ENCODE data around the gene DCXR.
A peak's percentile ranks its signal among the peaks of the same experiment; 100 is the strongest.

The DCXR gene

DNA sequence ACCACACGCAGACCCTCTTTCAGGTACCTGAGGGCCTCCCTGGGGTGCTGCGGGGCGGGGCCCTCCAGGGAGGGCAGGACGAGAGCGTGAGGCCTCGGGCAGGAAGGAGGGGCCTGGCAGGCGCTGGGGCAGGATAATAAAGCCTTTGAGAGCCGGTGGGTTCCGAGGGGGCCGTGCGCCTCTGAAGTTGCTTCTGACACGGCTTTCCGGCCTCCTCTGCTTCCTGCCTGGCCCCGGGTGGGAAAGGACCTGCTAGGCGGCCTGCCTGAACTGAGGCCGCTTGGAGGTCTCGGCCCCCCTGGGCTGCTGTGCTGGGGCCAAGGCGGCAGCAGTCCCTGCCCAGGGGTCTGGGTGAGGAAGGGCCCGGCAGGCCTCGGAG, 25.2 kb downstream of the DCXR start:
- DNase-seq (ENCODE audit: low spot score), result no peak

DNA sequence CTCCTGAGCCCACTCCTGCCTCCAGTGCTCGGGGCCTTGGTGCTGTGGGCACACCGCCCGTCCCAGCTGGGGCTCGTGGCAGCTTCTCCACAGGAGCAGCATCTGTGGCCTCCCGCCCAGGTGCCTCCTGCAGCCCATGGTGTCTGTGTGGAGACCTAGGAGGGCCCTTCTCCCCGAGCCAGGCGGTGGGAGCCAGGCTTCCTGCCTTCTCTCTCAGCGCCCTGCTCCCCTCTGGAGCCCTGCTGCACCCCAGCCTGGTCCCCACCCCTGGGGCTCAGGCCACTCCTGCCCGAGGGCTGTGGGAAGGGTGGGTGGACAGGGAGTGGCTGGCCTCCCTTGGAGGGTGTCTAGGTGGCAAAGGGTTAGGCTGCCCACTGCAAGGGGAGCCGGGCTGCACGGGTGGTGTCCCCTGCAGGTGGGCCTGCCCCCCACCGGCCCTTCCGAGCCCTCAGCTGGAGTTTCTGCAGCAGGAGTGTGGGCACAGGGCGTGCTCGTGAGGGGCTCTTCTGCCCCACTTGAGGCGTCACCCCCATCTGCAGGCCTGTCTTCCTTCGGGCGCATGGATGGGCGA, 25.8 kb downstream of the DCXR start:
- no peak for DNase-seq (ENCODE audit: low spot score)

DNA sequence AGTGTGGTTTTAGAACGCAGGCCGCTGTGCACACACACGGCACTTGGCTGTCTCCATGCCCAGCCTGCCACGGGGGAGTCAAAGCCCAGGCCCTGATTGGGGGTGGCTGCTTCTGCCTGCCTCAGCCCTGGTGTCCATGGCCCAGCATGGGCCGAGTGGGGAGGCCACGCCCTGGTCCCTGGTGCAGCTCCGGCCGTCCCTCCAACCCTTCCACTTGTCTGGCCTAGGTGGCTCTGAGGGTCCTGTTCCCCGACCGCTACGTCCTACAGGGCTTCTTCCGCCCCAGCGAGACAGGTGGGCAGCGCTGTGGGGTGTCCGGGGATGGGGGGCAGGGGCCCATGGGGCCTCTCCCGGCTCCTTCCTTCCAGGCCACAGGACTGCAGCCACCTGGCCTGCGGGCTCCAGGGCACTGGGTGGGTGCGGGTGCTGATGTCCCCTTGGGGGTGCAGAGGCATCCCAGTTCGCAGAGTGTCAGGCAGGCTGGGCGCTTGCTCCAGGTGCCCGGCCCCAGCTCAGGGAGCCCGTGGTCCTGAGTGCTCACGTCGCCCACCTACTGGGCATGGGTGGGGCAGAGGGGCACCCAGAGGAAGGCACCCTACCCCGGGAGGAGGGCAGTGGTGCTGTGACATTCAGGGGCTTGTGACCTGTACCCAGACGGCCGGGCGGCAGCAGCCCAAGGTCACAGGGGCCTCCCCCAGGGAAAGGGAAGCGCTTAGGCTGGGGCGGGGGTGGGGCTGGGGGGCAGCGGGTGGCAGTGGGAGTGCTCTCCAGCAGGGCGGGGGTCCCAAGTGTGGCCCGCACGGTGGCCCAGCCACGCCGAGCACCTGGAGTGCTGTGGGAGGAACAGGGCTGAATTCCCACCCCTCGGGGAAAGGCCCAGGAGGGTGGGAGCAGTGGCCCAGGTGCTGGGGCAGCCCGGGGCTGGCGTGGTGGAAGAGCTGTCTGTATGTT, 26.6 kb downstream of the DCXR start:
- DNase-seq (ENCODE audit: low spot score), result no peak

DNA sequence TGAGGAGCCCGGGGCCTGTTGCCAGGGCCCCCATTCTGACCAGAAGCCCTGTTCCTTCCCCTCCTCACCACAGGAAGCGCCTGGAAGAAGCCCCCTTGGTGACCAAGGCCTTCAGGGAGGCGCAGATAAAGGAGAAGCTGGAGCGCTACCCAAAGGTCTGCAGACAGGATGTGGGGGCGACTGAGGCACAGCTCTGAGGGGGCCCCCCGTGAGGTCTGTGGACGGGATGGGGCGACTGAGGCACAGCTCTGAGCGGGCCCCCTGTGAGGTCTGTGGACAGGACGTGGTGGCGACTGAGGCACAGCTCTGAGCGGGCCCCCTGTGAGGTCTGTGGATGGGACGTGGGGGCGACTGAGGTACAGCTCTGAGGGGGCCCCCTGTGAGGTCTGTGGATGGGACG, 28.1 kb downstream of the DCXR start:
- no peak for DNase-seq (ENCODE audit: low spot score)

DNA sequence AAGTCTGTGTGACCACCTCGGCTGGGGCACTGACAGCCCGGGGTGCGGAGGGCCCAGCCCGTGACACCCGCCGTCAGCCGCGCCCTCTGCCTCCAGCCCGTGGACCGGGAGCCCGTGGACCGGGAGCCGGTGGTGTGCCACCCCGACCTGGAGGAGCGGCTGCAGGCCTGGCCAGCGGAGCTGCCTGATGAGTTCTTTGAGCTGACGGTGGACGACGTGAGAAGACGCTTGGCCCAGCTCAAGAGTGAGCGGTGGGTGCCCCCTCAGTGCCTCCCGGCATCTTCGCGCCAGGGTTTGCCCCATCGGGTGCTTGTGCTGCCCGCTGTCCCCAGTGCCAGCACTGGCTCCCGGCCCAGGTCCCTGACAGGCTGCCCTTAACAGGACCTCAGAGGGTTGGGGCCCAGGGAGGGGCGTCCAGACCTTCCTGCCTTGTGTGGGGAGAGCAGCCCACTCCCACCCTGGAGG, 28.5 kb downstream of the DCXR start:
- no peak for DNase-seq (ENCODE audit: low spot score)

DNA sequence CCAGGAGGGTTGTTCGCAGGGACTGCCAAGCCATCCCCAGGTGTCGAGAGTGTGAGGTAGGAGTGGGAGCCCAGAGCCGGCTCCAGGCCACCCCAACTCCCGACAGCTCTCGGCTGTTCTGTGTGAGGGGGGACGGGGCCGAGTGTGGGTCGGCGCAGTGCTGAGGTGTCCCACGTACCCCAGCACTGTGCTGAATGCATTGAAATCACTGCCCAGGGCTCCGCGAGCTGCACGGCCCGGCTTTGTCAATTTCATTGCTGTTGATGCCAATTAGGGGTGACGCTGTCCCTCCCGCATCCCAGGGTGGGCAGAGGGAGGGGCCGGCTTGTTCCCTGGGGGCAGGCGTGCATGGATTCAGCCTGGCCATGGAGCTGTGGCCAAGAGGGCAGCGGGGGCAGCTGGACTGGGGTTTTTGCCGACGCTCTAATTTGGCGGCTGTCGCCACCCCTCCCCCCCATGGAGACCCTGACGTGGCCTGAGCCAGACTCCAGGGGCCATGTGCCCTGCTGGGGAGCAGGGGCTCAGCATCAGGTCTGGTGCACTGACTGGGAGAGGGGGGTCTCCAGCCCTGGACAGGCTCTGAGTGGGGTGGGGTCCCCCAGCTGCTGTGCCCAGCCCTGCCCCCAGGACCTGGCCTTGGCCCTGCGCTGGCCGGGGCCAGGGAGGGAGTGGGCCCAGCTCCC, 29.1 kb downstream of the DCXR start:
- DNase-seq (ENCODE audit: low spot score), result no peak

DNA sequence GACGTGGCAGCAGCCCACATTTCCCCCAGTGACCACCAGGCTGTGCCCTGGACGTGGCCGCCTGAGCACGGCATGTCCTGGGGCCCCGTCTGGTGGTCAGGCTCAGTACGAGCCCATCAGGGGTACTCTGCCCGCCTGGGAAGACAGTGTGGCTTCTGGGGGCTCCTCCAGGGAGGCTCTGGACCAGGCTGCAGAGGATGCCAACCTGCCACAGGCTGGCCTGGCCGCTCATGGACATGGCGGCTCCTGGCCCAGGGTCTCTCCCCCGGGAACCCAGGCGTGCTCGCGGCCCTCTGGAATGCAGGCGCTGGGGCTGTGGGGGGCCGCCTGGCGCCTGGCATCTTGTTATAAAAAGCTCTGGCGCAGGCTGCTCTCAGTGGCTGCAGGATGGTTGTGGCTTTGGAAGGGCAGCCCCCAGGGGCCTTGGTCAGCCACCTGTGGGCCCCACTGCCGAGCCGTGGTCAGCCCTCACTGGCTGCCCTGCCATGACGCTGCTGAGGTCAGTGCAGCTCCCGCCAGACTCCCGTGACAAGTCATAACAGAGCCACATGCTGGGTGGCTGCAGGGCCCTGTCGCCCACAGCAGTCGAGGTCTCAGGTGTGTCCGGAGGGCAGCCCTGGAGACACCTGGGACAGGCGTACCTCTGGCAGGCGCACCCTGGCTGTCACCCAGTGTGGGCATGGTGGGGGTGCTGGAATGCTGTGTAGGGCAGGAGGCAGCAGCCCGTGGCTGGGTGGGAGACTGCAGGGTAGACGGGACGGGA, 29.8 kb downstream of the DCXR start:
- DNase-seq (ENCODE audit: low spot score), result no peak

DNA sequence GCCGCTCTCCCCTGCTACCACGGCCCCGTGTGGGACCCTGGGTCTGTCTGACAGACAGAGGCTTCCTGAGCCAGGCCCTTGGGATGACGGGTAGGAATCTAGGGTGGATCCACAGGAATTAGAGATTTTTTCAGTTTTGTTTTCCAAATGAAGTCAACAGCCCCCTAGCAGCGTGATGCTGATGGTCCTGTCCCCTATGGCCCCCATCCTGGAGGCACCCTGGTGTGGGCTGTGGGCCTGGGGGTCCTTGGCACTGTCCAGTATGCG, 30.3 kb downstream of the DCXR start:
- DNase-seq (ENCODE audit: low spot score), result no peak

DNA sequence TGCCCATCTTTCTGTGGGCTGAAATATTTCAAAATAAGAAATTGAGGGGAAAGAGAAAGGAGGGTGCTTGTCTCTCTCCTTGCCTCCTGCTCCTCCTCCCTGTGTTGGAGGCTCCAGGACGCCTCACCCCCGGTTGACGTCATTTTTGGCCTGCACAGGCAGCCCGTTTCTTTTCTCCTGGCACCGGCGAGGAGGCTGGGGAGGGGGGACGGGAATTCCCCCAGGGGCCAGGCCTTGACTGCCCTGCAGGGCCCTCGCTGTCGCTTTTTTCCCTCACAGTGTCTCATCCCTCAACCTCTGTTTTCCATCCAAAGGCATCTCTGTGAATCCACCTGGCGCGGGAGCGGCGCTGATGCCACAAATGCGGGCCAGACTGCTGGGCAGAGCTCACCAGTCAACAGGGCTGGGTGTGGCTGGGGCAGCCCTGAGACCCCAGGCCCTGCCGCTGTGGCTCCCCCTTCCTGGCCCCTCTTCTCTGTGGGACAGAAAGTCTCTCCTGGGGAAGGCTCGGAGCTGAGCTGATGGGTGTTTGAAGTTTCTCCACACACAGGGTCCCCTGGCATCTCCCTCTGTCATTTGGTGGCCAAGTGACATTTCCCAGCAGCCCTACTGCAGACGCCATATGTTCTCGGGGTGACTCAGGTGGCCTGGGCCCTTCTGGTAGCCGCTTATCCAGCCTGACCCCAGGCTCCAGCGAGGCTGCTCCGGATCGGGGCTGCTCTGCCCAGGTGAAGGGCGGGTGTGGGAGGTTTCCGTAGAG, 30.8 kb downstream of the DCXR start:
- DNase-seq (ENCODE audit: low spot score), result no peak

DNA sequence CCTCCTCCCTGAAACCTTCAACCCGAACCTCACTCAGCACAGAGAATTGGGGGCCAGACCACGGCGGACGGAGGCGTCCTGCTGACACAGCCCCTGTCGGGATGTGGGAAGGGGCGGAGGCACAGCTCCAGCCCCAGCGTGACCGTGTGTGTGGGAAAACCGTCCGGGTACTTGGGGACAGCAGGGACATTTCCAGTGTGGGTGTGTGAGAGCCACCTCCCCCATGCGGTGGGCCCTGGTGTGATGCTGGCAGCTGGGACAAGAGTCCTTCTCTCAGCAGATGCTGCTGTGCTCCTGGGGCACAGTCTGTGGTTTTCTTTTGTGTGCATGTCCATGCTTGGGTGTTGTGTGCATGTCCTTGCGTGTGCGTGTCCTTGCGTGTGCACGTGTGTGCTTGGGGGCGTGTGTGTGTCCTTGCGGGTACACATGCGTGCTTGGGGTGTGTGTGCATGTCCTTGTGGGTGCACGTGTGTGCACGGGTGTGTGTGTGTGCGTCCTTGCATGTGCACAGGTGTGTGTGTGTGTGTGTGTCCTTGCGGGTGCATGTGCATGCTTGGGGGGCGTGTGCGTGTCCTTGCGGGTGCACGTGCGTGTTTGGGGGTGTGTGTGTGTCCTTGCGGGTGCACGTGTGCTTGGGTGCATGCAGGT, 31.7 kb downstream of the DCXR start:
- no peak for DNase-seq (ENCODE audit: low spot score)

DNA sequence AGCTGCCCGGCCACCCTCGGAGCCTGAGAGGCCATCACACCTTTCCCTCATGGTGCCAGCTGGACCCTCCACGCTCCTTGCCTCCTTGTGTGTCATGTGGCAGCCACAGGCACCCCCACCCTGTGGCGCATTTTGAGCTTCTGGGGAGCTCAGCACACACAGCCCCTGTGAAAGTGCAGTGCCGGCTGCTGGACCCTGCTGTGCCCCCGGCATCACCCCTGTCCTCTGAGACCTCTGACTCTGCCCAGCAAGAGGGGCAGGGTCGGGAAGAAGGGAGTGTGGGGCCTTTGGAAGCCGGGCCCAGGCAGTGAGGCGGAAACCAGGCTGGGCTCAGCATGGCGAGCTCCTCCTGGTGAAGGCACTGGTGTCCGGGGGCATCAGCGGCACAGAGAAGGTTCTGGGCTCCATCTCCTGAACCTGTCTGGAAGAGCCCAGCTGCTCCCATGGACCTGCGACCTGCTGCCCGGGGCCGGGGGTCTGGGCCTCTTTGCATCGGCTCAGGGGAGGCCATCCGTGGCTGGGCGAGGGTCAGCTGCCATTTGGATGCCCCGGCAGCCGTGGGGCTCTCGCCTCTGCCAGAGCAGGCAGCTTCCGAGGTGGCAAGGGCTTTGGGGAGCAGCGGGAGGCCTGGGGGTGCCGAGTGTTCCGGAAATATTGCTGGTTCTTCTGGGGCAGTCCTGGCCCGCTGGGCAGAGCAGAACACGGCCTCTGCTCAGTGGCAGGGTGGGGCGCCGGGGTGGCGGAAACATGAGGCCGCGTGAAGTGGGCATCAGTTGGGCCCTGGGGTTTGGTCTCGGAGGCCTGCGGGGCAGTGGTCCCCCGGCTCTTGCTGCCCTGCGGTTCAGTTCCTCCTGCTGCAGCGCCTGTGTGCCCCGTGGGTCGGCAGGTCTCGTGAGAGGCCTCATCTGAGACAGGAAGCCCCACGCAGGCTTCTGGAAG, 32.7 kb downstream of the DCXR start:
- no peak for DNase-seq (ENCODE audit: low spot score)

DNA sequence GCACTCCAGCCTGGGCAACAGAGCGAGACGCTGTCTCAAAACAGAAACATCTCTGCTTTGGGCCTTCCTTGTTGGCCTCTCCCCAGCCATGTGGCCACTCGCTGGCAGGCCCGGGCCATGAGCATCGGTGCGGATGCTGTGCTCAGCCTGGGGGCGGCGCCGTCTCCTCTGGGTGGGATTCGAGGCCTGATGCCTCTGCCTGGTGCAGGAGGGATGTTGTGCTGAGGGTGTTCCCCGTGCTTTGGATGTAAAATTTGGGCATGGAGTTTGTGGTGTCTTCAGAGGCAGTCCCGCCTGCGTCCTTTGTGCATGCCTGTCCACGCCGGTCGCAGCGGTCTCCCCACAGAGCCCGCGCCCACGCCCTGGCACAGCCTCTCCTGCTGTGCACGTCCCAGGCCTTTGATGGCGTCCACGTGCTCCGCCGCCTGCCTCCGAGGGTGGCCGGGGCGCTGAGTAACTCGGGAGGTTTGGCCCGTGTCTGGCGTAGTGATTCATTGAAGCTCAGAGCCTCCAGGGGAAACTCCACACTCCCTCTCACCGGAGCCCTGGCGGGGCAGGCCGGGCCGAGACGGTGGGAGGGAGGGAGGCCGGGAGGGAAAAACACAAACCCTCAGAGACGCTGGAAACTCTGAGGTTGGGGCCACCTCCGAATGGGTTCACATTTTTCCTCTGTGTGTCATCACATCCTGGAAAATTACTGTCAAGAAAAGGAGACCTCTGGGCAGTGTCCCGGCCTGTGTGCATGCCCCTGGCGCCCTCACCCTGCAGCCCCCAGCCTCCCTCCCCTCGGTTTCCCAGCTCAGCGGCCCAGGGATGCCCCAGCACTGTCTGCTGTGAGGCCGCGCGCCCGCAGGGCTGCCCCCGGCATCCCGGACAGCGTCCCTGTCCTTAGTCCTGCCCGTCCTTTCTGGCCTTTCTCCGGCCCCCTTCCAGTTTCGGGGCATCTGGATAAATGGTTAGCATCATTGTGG, 33.8 kb downstream of the DCXR start:
- DNase-seq (ENCODE audit: low spot score), result no peak

DNA sequence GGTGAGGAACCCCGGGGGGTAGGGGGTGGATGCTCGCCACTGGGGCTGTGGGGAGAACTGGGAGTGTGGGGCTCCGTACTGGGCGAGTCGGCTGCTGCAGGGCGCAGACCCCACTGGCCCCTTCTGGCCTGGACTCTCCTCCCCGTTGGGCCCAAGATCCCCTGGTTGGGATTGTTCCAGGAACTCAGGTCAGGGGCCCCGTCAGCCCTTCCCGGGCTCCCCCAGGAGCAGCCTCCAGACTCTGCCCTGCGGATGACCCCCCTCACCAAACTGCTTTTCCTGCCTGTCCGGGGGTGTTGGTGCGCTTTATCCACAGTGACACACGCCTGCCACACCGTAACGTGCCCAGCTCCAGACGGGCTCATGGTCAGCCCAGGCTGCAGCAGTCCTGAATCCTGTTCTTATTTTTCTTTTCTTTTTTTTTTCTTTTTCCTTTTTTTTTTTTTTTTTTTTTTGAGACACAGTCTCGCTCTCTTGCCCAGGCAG, 35.9 kb downstream of the DCXR start:
- no peak for DNase-seq (ENCODE audit: low spot score)

DNA sequence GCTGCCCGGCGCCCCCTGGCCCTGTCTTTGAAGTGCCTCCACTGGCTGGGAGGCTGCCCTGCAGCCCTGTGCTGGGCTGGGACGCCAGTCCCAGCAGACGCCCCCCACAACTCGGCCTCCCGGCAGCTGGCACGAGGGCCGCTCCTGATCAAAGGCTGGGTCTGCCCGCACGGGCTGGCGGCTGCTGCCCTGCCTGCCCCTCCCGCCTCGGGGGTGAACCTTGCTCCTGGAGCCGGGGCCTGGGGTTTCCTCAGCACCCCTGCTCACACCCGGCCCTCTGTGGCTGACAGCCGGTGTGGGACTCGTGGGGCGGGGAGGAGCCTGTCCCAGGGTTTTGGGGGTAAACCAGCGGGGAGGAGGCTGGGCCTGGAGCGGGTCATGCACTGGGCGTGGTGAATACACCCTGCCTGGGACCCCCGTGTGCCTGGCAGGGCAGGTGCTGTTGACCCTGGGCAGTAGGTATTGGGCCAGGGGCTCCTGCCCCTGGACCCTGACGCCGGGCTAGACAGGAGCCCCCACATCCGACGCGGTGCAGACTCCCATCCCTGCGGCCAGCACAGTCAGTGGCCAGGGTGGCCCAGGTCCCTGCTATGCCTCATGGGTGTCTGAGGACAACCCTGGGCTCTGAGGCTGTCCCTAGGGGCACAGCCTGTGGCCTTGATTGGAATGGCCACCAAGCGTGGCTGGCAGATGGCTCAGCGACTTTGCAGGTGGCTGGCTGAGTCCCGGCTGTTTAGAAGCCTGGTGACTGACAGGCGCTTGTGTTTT, 36.5 kb downstream of the DCXR start:
- DNase-seq (ENCODE audit: low spot score), result peak; percentile 64

DNA sequence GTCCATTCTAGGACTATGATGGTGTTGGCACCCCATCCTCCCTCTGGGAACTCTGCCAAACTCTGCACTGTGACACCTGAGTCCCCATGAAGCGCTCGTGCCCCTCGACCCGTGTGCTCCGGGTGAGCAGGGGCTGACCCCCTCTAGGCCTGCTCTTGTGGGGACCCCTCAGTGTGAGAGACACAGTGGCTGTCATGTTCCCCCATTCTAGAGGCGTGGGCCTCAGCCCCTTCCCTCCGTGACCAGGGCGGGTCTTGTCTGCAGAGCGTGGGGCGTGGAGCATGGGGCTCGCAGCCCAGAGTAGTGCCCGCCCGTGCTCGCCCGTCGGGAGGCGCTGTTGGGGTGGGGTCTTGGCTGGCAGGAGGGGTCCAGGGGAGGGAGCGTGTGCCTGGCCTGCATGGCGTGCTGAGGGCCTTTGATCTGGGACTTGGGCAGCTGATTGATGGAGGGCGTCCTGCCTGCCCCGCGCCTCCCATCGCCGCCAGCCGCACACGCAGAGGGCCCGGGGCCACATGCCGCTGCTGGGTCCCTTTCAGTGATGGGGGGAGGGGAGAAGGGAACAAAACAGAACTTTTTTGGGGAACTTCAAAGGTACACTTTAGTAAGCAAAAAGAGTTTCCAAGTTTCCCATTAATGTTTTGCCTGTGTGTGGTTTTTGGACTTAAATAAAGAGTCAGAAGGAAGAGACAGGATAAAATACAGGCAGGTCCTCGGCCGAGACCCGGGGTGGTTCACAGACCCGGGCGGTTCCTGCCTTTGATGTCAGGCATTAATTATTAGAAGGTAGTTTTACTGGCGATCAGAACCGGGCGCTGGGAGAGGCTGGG, 37.3 kb downstream of the DCXR start:
- DNase-seq (ENCODE audit: low spot score), result no peak

DNA sequence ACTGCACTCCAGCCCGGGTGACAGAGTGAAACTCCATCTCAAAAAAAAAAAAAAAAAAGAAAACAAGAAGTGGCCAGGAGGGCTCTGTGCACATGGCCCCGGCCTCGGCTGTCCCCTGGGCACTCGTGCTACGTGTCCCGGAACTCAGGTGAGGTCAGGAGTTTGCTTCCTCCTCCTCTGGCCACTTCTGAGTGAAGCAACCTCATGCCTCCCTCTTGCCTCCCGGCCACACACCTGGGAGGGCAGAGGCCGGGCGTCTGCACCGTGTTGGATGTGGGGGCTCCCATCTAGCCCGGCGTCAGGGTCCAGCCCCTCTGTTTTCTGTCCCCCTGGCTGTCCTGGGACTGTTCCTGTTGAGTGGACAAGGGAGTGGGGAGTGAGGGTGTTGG, 37.9 kb downstream of the DCXR start:
- DNase-seq (ENCODE audit: low spot score), result no peak
